NCI-H524 treated with DMSO at 0.1 percent for 48 hours (cell line): ENCODE measurements around the gene EFNB2.

Experiments used
- DNase-seq: peaks from one replicate; lab custom pipeline; 2025; lab: John Stamatoyannopoulos, UW

EFNB2 gene

GRCh38 chr13:106484084-106484483 lies 51.4 kb downstream of the EFNB2 start:
- no peak for DNase-seq

- DNase-seq: no peak
Observed at GRCh38 chr13:106481919-106482318, 53.5 kb downstream of the EFNB2 start.

GRCh38 chr13:106480351-106480910 lies 55.0 kb downstream of the EFNB2 start:
- DNase-seq: no peak

- no peak for DNase-seq
Observed at GRCh38 chr13:106479929-106480328, 55.5 kb downstream of the EFNB2 start.

GRCh38 chr13:106478116-106478515 lies 57.3 kb downstream of the EFNB2 start:
- no peak for DNase-seq

GRCh38 chr13:106477303-106477702 lies 58.2 kb downstream of the EFNB2 start:
- DNase-seq: no peak

GRCh38 chr13:106475852-106476251 lies 59.6 kb downstream of the EFNB2 start:
- DNase-seq: no peak

- no peak for DNase-seq
Observed at GRCh38 chr13:106474912-106475311, 60.5 kb downstream of the EFNB2 start.

GRCh38 chr13:106473154-106473553 lies 62.3 kb downstream of the EFNB2 start:
- DNase-seq: no peak

- no peak for DNase-seq
Observed at GRCh38 chr13:106472621-106473020, 62.8 kb downstream of the EFNB2 start.

GRCh38 chr13:106471957-106472543 lies 63.4 kb downstream of the EFNB2 start:
- no peak for DNase-seq

- DNase-seq: no peak
Observed at GRCh38 chr13:106470576-106470975, 64.9 kb downstream of the EFNB2 start.

- DNase-seq: no peak
Observed at GRCh38 chr13:106468744-106469590, 66.5 kb downstream of the EFNB2 start.

GRCh38 chr13:106468207-106468606 lies 67.3 kb downstream of the EFNB2 start:
- no peak for DNase-seq

GRCh38 chr13:106467427-106468122 lies 67.9 kb downstream of the EFNB2 start:
- DNase-seq: no peak

- no peak for DNase-seq
Observed at GRCh38 chr13:106466691-106467426, 68.6 kb downstream of the EFNB2 start.

- DNase-seq: no peak
Observed at GRCh38 chr13:106464076-106464475, 71.4 kb downstream of the EFNB2 start.

- DNase-seq: no peak
Observed at GRCh38 chr13:106462710-106463109, 72.8 kb downstream of the EFNB2 start.

GRCh38 chr13:106455777-106456176 lies 79.7 kb downstream of the EFNB2 start:
- DNase-seq: no peak

GRCh38 chr13:106455190-106455589 lies 80.3 kb downstream of the EFNB2 start:
- no peak for DNase-seq

GRCh38 chr13:106453101-106453500 lies 82.4 kb downstream of the EFNB2 start:
- DNase-seq: no peak

GRCh38 chr13:106450991-106451390 lies 84.5 kb downstream of the EFNB2 start:
- no peak for DNase-seq
